Calu3 (cell line): Measurements from ENCODE around the gene VOPP1. TPM values are rescaled to one million over a fixed set of nuclear protein-coding genes. Genes with fewer than 3 reads are reported as not detected.

Experiments
- BruUV-seq: library from RNA; stranded (reverse); fragments of 400-500 nt; replicated peaks from 2 replicates; lab custom pipeline; 2021; lab: Mats Ljungman, UMichigan
- CTCF ChIA-PET: fragments of 300-600 bp; sonication (Branson Sonifier 250); formaldehyde crosslinking; loops from one replicate; lab custom pipeline; 2022; ENCODE audit warnings: antibody characterized with exemption; lab: Charles Lee
- DNase-seq: peaks from one replicate; pipeline ENCODE4 v3.0.0; 2022
- H3K27ac Mint-ChIP-seq: one replicate; pipeline ENCODE4 v1.8.0; 2022; ENCODE audit warnings: mixed read lengths; ENCODE audit not compliant: unreplicated experiment
- H3K27me3 Mint-ChIP-seq: one replicate; pipeline ENCODE4 v1.8.0; 2022; ENCODE audit warnings: mixed read lengths; ENCODE audit not compliant: unreplicated experiment
- H3K36me3 Mint-ChIP-seq: one replicate; pipeline ENCODE4 v1.8.0; 2022; ENCODE audit warnings: mild to moderate bottlenecking, moderate library complexity, mixed read lengths; ENCODE audit not compliant: insufficient read depth, unreplicated experiment
- H3K4me1 Mint-ChIP-seq: one replicate; pipeline ENCODE4 v1.8.0; 2022; ENCODE audit warnings: mild to moderate bottlenecking, low read depth, mixed read lengths; ENCODE audit not compliant: unreplicated experiment
- H3K4me3 Mint-ChIP-seq: one replicate; pipeline ENCODE4 v1.8.0; 2022; ENCODE audit warnings: mild to moderate bottlenecking, low read depth, moderate library complexity, mixed read lengths; ENCODE audit not compliant: unreplicated experiment
- H3K9me3 Mint-ChIP-seq: one replicate; pipeline ENCODE4 v1.8.0; 2022; ENCODE audit warnings: low read depth, mixed read lengths; ENCODE audit not compliant: unreplicated experiment
- CTCF ChIP-seq: fragments of 200-600 bp; IDR thresholded peaks from one replicate; pipeline ENCODE4 v1.8.0; 2022; ENCODE audit warnings: antibody characterized with exemption; ENCODE audit not compliant: unreplicated experiment
- intact Hi-C: fragments of 100-400 bp; cut with micrococcal nuclease; formaldehyde crosslinking; loops from one replicate; pipeline ENCODE4 v1.10.0; 2022; ENCODE audit not compliant: unreplicated experiment
- total RNA-seq: library from RNA; stranded (reverse); gene quantifications from 2 replicates; pipeline ENCODE4 v1.2.3, GENCODE V29; 2022

Gene VOPP1
- total RNA-seq, 1 experiment from 2014 or later: 128 TPM

GRCh38 chr7:55557666-55558188, 14.6 kb downstream of the VOPP1 start:
- no peak for DNase-seq
- Mint-ChIP-seq H3K27me3 (no peaks in the 10 kb centered on the region), H3K4me1 (peaks cover 84% of the 10 kb centered on the region), H3K36me3 (peaks cover 6% of the 10 kb centered on the region), H3K9me3 (no peaks in the 10 kb centered on the region), H3K27ac (no peak overlapping the region), H3K4me3 (no peak overlapping the region)
- no peak for TF ChIP-seq CTCF
- no TSS peak for BruUV-seq
- intact Hi-C loops: no loop called here
- CTCF ChIA-PET: no interaction called here

- H3K4me3 Mint-ChIP-seq: peak overlapping the region; percentile 4
- H3K4me1 Mint-ChIP-seq: peaks cover 86% of the 10 kb centered on the region
- no peaks in the 10 kb centered on the region for H3K9me3 Mint-ChIP-seq
- H3K27ac Mint-ChIP-seq: peak overlapping the region; percentile 57
- DNase-seq: no peak
- no TSS peak for BruUV-seq
- H3K36me3 Mint-ChIP-seq: peaks cover 6% of the 10 kb centered on the region
- no peaks in the 10 kb centered on the region for H3K27me3 Mint-ChIP-seq
- intact Hi-C loops: no loop called here
- no peak for TF ChIP-seq CTCF
- CTCF ChIA-PET: interaction anchor here (1.1 kb wide), 1 partner anchor 9 kb away, joined by 3 read pairs; no protein-coding TSS in a partner anchor
Measured at GRCh38 chr7:55556492-55556891, 15.8 kb downstream of the VOPP1 start.

GRCh38 chr7:55556031-55556430, 16.3 kb downstream of the VOPP1 start:
- H3K36me3 Mint-ChIP-seq: peaks cover 6% of the 10 kb centered on the region
- peak overlapping the region; percentile 57 for H3K27ac Mint-ChIP-seq
- H3K27me3 Mint-ChIP-seq: no peaks in the 10 kb centered on the region
- H3K4me1 Mint-ChIP-seq: peaks cover 86% of the 10 kb centered on the region
- intact Hi-C loops: no loop called here
- peak overlapping the region; percentile 4 for H3K4me3 Mint-ChIP-seq
- CTCF ChIA-PET: interaction anchor here (0.9 to 1.1 kb wide), 2 partner anchors 10 to 13 kb away, joined by 3 read pairs; no protein-coding TSS in a partner anchor
- DNase-seq: peak; percentile 42
- H3K9me3 Mint-ChIP-seq: no peaks in the 10 kb centered on the region
- TF ChIP-seq CTCF: no peak
- BruUV-seq: no TSS peak

GRCh38 chr7:55555160-55555559, 17.1 kb downstream of the VOPP1 start:
- peaks cover 82% of the 10 kb centered on the region for H3K4me1 Mint-ChIP-seq
- no TSS peak for BruUV-seq

More at GRCh38 chr7:55555160-55555559, 17.1 kb downstream of the VOPP1 start:
- Mint-ChIP-seq H3K27ac (peak overlapping the region; percentile 75), H3K27me3 (no peaks in the 10 kb centered on the region), H3K4me3 (no peak overlapping the region), H3K9me3 (no peaks in the 10 kb centered on the region), H3K36me3 (peaks cover 6% of the 10 kb centered on the region)
- DNase-seq: no peak
- CTCF ChIA-PET: interaction anchor here (0.5 to 1.1 kb wide), 4 partner anchors 14 to 31 kb away, joined by 3 read pairs; no protein-coding TSS in a partner anchor
- no peak for TF ChIP-seq CTCF
- intact Hi-C loops: no loop called here
